Left kidney (tissue), 8 donors: ENCODE data around the gene TOPAZ1. TPM values are rescaled to one million over a fixed set of nuclear protein-coding genes. Genes with fewer than 3 reads are reported as not detected.

Source experiments
- DNase-seq: peaks from one replicate; pipeline ENCODE4 v3.0.0-alpha.2; 2013
- long read RNA-seq, 8 donors: transcript quantifications; one replicate each; lab custom pipeline, GENCODE V29; 2026
- polyA plus RNA-seq: library from polyadenylated mRNA; unstranded; fragments of 120-200 nt; gene quantifications from one replicate; pipeline ENCODE4 v1.2.1, GENCODE V29; 2013; ENCODE audit not compliant: insufficient read length

Gene TOPAZ1
- not detected for polyA plus RNA-seq
- long read RNA-seq, donor 1 = 0 reads
- long read RNA-seq, donor 2 = 0 reads
- long read RNA-seq, donor 3 = 0 reads
- long read RNA-seq, donor 4 = 0 reads
- long read RNA-seq, donor 5 = 0 reads
- long read RNA-seq, donor 6 = 0 reads
- long read RNA-seq, donor 7 = 0 reads
- long read RNA-seq, donor 8 = 0 reads

DNA sequence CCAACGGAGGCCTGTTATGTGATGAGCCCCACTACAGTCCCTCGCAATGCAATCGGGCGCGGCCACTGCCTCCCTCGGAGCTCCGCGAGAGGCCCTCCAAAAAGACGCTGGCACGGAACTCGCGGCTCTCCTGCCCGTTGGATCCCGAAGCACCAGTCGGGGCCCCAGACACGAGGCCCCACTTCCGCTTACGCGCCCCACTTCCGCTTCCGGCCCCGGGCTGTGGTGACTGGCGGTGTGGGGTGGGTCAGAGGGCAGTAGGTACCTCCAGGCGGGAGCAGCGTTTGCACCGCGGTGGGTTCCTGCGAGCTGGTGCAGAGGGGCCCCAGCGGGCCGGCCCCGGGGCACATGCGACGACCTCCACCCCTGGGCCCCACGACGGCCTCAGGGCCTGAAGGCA is at the start of gene TOPAZ1:
TOPAZ1 (plus strand) TSS at position 181 of the 400 bp plus-strand sequence; CDS start at position 349, 168 bp downstream.
- DNase-seq = no peak

DNA sequence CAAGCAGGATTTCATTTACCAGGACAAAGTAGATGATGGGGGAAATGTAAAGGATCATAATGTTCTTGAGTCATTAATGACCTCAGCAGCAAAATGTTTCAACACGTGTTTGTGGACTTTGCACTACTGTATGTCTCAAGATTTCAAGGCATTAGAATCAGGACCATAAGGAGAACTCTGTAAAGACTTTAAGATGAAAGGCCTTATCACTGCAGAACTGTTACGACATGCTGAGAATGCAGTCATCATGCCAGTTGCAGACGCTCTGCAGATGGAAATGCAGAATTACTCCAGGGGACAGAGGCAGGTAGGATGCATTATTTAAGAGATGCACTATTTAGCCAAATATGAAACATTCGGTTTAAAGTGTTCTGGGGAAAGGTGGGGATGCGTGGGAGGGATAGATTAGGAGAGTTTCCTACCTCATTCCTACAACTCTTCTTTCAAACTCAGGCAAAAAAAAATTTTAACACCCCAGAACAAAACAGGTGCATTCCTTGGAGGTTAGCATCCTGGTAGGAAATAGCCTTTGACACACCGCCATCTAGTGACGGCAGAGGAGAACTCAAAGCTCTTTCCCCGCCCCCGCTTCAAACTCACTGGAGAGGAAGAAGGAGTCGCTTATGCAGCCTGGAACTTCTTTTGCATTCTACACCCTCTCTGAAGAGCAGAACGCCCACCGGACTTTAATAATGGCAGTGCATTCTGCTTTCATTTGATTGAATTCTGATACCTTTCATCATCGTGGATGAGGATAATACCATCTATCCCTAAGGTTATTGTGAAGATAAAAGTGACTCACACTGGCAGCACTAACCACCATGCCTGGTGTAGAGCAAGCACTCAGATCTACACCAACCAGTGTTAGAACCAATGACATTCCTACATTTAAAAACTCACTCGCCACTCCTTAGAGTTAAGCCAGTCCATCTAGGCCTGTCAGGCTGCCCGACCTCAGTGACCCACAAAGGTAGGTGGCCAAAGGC is 43.1 kb upstream of the TOPAZ1 start:
- DNase-seq = peak; percentile 83

- no peak for DNase-seq
Observed at GRCh38 chr3:44206261-44206660, 35.4 kb upstream of the TOPAZ1 start.

DNA sequence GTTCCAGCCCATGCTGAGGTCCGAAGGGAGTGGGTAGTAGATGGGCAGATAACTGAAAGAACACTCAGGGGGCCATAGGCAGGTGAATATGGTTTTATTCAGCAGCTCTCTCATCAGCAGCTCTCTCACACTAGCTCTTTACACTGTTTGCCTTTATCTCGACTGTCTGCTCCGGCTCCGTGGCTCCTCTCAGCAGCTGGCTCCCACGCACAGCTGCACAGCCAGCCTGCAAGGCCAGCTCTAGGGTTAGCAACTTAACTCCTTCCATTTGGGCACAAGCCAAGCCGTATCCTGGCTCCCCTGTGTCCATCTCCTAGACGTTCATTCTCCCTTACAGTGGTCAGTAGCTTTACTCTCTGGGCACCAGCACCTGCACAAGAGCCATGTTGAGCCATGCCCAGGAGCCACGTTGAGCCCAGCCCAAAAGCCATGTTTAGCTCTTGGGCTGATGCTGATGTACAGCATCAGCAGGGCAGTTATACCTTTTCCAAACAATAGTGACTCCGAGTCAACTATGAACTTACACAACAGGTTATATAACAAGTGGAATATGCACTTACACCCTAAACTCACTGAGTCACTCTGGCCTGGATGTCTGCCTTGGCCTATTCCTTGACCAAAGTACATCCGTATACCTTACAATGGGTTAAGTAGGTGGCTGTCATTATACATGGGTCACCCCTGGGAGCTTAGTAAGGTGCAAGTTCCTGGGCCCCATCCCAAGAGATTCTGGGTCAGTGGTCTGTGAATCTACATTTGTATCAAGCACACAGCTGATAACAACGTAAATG is 34.6 kb upstream of the TOPAZ1 start:
- no peak for DNase-seq

DNA sequence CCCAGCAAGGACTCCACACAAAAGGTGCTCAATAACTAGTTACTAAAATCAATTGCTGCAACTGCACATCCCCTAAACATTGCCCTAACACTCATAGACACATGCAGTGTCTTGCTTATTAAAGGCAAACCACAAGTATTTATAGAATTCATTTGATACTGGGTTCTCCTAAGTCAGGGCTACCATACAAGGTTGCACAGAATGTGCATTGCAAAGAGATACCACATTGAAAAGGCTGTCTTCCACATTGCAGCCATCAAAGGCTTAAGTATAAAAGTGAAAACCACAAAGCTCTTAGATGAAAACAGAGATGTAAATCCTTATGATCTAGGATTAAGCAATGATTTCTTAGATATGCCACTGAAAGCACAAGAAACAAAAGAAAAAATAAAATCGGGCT is 33.6 kb upstream of the TOPAZ1 start:
- no peak for DNase-seq

GRCh38 chr3:44208568-44208967 is 33.1 kb upstream of the TOPAZ1 start:
- no peak for DNase-seq

DNA sequence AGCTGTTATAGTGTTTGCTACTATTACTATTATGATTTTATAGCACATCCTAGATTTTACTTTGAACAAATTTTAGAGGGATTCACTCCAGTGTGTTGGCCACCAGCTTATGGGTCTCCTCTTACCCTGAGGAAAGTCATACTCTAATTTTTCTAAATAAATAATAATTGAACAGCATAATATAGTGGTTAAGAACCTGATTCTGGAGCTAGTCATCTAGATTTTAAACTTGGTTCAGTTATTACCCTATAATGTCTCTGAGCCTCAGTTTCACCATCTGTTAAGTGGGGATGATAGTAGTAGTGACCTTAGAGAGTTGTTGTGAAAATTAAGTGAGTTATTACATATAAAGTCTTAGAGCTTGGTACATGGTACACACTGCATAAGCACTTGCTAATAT is 30.7 kb upstream of the TOPAZ1 start:
- DNase-seq = no peak

GRCh38 chr3:44222337-44222736 is 19.3 kb upstream of the TOPAZ1 start:
- DNase-seq = no peak

- no peak for DNase-seq
Observed at GRCh38 chr3:44223299-44223698, 18.4 kb upstream of the TOPAZ1 start.

- no peak for DNase-seq
Observed at GRCh38 chr3:44224131-44224530, 17.6 kb upstream of the TOPAZ1 start.

DNA sequence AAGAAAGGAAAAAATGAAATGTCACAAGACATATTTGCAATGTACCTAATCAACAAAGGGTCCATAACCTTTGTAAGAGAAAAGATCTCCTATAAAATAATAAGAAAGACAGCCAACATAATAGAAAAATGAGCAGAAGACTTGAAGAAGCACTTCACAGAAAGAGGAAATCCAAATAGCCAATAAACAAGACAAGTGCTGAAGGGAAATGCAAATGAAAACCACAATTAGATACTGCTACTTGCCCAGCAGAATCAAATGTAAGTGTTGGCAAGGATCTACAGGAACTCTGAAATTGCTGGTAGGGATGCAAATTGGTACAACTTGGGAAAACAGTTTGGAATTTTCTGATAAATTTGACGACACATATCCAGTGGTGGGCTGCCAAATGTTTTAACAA is 15.1 kb upstream of the TOPAZ1 start:
- no peak for DNase-seq

GRCh38 chr3:44227632-44228031 is 14.1 kb upstream of the TOPAZ1 start:
- DNase-seq = no peak

- DNase-seq = no peak
Observed at GRCh38 chr3:44228900-44229299, 12.8 kb upstream of the TOPAZ1 start.

DNA sequence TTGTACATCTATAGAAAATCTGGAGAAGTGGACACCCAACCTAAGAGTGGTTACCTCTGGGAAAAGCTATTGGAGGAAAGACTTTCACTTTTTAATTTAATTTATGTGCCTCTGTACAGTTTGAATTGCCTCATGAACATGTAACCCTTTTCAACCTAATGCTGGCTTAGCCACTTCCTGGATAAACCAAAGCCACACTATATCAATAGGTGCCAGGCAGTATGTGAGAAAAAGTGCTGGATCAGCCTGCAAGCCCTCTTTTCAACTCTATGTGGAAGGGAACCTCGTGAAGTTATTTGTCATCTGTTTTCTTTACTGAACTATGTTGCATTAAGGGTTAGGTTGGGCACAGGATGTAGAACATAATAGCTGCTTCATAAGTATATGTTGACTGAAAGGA is 9.3 kb upstream of the TOPAZ1 start:
- DNase-seq = no peak

- DNase-seq = no peak
Observed at GRCh38 chr3:44234648-44235268, 6.9 kb upstream of the TOPAZ1 start.

- peak; percentile 75 for DNase-seq
Observed at GRCh38 chr3:44235604-44236484, 5.8 kb upstream of the TOPAZ1 start.

DNA sequence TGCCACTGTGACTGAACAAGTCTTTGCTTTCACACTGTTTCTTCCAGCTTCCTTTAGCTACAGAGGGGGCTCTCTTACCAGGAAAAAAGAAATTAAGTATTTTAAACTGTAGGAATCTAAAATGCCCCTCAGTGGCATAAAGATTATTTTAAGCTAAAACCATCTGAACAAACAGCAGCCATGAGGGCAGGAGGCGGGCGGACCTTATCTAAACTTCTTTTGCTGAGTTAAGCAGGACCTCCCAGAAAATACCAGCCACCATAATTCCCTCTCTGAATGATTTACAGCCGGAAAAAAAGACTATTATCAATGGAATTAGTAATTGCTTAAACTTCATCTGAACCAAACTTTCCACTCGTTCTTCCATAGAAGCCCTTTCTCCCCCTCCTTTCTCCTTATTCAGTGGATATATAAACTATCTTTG is 5.2 kb upstream of the TOPAZ1 start:
- no peak for DNase-seq

DNA sequence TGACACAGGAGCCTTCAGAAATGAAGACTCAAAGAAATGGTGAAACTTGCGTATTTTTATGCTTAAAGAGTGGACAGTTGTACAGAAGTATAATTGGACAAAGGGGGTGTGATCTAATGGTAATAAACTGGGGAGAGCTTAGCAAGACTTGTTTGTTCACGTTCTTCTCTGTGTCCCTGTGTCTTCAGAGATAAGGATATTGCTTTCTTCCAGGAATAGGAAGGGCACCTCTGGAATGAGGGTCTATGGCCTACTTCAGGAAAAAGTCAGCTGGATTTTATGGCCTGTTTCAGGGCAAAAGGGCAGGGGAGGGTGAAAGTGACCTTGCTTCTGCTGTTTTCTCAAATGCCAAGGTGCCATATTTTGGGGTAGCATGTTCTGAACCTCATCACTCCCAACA is 4.5 kb upstream of the TOPAZ1 start:
- no peak for DNase-seq

DNA sequence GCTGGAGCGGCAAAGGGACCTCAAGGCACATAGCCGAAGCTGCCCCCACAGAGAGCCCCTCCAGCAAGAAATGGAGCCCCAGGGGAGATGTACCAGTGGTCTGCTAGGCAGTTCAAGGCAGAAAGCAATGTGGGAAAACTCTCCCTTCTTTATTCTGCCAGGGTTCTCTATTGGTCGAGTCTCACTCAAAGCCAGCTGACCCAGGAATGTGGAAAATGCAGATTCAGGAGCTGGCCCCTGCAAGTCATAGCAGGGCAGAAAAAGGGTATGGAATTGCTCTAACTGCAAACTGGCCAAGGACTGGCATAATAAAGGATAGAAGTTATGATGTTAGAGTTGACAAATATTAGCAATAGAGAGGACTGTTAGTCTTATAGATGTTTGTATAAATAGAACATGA is 4.0 kb upstream of the TOPAZ1 start:
- no peak for DNase-seq

DNA sequence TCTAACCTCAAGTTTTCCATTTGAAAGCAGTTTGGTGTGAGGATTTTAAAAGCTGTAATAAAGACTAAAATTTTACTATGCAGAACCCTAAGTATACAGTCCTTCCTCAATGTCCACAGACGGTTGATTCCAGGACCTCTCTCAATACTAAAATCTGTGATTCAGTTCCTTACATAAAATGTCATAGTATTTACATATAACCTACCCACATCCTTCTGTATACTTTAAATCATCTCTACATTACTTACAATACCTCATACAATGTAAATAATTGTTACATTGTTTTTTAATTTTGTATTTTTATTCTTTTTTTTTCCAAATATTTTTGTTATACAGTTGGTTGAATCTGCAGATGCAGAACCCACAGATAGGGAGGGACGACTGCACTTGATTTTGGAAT is 2.8 kb upstream of the TOPAZ1 start:
- DNase-seq = no peak

DNA sequence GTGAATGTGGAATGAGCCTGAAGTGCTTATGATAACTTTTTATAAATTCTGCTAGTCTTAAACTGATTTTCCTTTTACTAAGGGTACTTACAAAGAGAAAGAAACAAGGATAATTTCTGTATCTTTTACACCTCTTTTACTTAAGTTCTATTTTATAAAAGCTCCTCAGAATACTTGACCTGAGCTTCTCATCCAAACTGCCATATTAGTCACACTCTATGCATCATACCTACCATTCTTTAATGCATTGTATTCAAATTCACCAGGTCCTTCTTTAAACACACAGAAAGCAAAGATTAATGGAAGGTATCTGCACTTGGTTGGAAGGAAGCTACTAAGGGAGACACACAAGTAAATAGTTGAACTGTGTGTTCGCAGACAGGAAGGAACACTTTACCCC is 1.6 kb upstream of the TOPAZ1 start:
- no peak for DNase-seq
